ENCODE measurements around the gene DDX52.

Gene DDX52

DNA sequence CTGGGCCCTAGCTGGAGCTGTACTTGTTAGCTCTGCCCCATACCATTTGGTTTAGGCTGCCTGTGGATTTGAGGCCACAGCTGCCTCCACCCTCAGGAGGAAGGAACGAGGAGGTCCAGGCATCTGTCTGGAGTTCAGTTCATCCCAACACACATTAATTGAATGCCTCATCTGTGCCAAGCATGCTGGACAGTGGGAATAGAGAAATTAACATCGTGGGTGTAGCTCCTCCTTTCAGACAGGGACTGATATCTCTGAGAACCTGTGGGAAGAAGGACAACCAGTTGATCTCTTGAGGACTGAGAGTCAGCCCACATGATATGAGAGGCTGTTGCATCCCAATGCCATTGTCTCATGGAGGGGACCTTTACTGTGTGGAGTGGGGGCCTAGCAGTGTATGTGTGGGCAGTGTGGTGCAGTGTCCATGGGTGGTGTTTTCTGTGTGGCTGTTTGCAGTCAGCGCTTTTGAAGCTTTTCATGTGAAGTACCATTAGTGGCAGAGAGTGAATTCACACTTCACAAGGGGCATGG is 29.4 kb upstream of the DDX52 start:
- POLR2A ChIA-PET, result no interaction called here
- no peak for DNase-seq (ENCODE audit: extremely low spot score)
- CTCF ChIA-PET, result interaction anchor here (0.6 to 0.9 kb wide), 3 partner anchors 23 to 591 kb away, joined by 3 to 4 read pairs (median 3); no protein-coding TSS in a partner anchor
- TF ChIP-seq ELF4 (IDR thresholded peaks at IDR 0.05), result no peak
- TF ChIP-seq LEF1 (IDR thresholded peaks at IDR 0.05; ENCODE audit: borderline replicate concordance), result no peak
- TF ChIP-seq ZNF384 (IDR thresholded peaks at IDR 0.05), result no peak
- TF ChIP-seq PKNOX1 (IDR thresholded peaks at IDR 0.05), result no peak
- no peak for TF ChIP-seq BHLHE40 (IDR thresholded peaks at IDR 0.05; ENCODE audit: borderline replicate concordance)
- TF ChIP-seq FOXM1 (IDR thresholded peaks at IDR 0.05; ENCODE audit: borderline replicate concordance), result no peak
- TF ChIP-seq CTBP1 (IDR thresholded peaks at IDR 0.05; ENCODE audit: borderline replicate concordance), result no peak
- no peak for TF ChIP-seq SP1 (IDR thresholded peaks at IDR 0.05)
- no peak for TF ChIP-seq FOXK2 (IDR thresholded peaks at IDR 0.05)
- no peak for TF ChIP-seq FOXA1 (IDR thresholded peaks at IDR 0.05)
- TF ChIP-seq HDGF (IDR thresholded peaks at IDR 0.05; ENCODE audit: borderline replicate concordance), result no peak
- no peak for TF ChIP-seq L3MBTL2 (conservative IDR thresholded peaks at IDR 0.05)
- TF ChIP-seq ARNT (IDR thresholded peaks at IDR 0.05), result no peak
- TF ChIP-seq NFRKB (IDR thresholded peaks at IDR 0.05), result no peak
- no peak for TF ChIP-seq TARDBP (IDR thresholded peaks at IDR 0.05)
- no peak for TF ChIP-seq SUZ12 (IDR thresholded peaks at IDR 0.05)

- TF ChIP-seq ELF4 (IDR thresholded peaks at IDR 0.05) (no peak), ARNT (IDR thresholded peaks at IDR 0.05) (no peak), PKNOX1 (IDR thresholded peaks at IDR 0.05) (no peak), LEF1 (IDR thresholded peaks at IDR 0.05; ENCODE audit: borderline replicate concordance) (no peak), NFRKB (IDR thresholded peaks at IDR 0.05) (no peak), HDGF (IDR thresholded peaks at IDR 0.05; ENCODE audit: borderline replicate concordance) (no peak), ZNF384 (IDR thresholded peaks at IDR 0.05) (no peak), SUZ12 (IDR thresholded peaks at IDR 0.05) (no peak), FOXM1 (IDR thresholded peaks at IDR 0.05; ENCODE audit: borderline replicate concordance) (no peak), BHLHE40 (IDR thresholded peaks at IDR 0.05; ENCODE audit: borderline replicate concordance) (no peak), TARDBP (IDR thresholded peaks at IDR 0.05) (no peak), FOXA1 (IDR thresholded peaks at IDR 0.05) (no peak), FOXK2 (IDR thresholded peaks at IDR 0.05) (no peak), L3MBTL2 (conservative IDR thresholded peaks at IDR 0.05) (no peak), SP1 (IDR thresholded peaks at IDR 0.05) (no peak), CTBP1 (IDR thresholded peaks at IDR 0.05; ENCODE audit: borderline replicate concordance) (no peak)
- POLR2A ChIA-PET, result no interaction called here
- DNase-seq (ENCODE audit: extremely low spot score), result no peak
- CTCF ChIA-PET, result interaction anchor here (0.7 to 0.9 kb wide), 2 partner anchors 120 to 590 kb away, joined by 3 to 4 read pairs; no protein-coding TSS in a partner anchor
Measured at GRCh38 chr17:37671824-37672547, 28.7 kb upstream of the DDX52 start.

- ChIA-PET CTCF (interaction anchor here (0.6 kb wide), 1 partner anchor 99 kb away, joined by 3 read pairs; no protein-coding TSS in a partner anchor), POLR2A (no interaction called here)
- DNase-seq (ENCODE audit: extremely low spot score), result no peak
- TF ChIP-seq SUZ12 (IDR thresholded peaks at IDR 0.05) (no peak), HDGF (IDR thresholded peaks at IDR 0.05; ENCODE audit: borderline replicate concordance) (no peak), CTBP1 (IDR thresholded peaks at IDR 0.05; ENCODE audit: borderline replicate concordance) (no peak), ELF4 (IDR thresholded peaks at IDR 0.05) (no peak), ARNT (IDR thresholded peaks at IDR 0.05) (no peak), TARDBP (IDR thresholded peaks at IDR 0.05) (no peak), ZNF384 (IDR thresholded peaks at IDR 0.05) (no peak), FOXK2 (IDR thresholded peaks at IDR 0.05) (no peak), PKNOX1 (IDR thresholded peaks at IDR 0.05) (no peak), FOXM1 (IDR thresholded peaks at IDR 0.05; ENCODE audit: borderline replicate concordance) (no peak), BHLHE40 (IDR thresholded peaks at IDR 0.05; ENCODE audit: borderline replicate concordance) (no peak), L3MBTL2 (conservative IDR thresholded peaks at IDR 0.05) (no peak), SP1 (IDR thresholded peaks at IDR 0.05) (no peak), FOXA1 (IDR thresholded peaks at IDR 0.05) (no peak), LEF1 (IDR thresholded peaks at IDR 0.05; ENCODE audit: borderline replicate concordance) (no peak), NFRKB (IDR thresholded peaks at IDR 0.05) (no peak)
Measured at GRCh38 chr17:37671028-37671823, 28.0 kb upstream of the DDX52 start.

DNA sequence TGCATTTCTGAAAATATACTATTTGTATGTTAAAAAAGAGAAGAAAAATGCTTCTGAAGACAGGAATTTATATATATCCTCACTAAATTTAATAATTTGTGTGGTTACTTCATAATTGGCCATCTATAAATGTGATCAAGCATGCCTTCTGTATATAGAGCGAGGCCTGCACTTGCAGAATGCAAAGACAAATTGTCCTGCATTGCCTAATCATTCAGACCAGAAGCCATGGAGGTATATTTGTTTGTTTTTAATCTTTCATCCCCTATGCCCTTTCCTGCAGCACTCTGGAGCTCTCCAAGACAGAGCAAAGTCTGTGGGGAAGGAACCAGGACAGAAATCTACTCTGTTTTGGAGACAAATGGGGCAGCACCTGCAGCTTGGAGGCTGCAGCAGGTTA is 23.8 kb upstream of the DDX52 start:
- CTCF ChIA-PET, result no interaction called here
- POLR2A ChIA-PET, result no interaction called here
- DNase-seq (ENCODE audit: extremely low spot score), result no peak
- TF ChIP-seq FOXA1 (IDR thresholded peaks at IDR 0.05) (no peak), SUZ12 (IDR thresholded peaks at IDR 0.05) (no peak), L3MBTL2 (conservative IDR thresholded peaks at IDR 0.05) (no peak), TARDBP (IDR thresholded peaks at IDR 0.05) (no peak), PKNOX1 (IDR thresholded peaks at IDR 0.05) (no peak), BHLHE40 (IDR thresholded peaks at IDR 0.05; ENCODE audit: borderline replicate concordance) (no peak), ELF4 (IDR thresholded peaks at IDR 0.05) (no peak), FOXM1 (IDR thresholded peaks at IDR 0.05; ENCODE audit: borderline replicate concordance) (no peak), CTBP1 (IDR thresholded peaks at IDR 0.05; ENCODE audit: borderline replicate concordance) (no peak), ZNF384 (IDR thresholded peaks at IDR 0.05) (no peak), FOXK2 (IDR thresholded peaks at IDR 0.05) (no peak), SP1 (IDR thresholded peaks at IDR 0.05) (no peak)

Data from HEK293T (cell line).